Epithelial cell of prostate (primary cell): Measurements from ENCODE around the gene EFTUD2.
"Not testable (repeated sequence)": the region's sequence is repeated elsewhere in the genome, so short reads cannot be mapped to it uniquely, and the experiment has no call there.

Experiments
- DNase-seq: peaks from one replicate; pipeline ENCODE4 v3.0.0-alpha.2; 2011; ENCODE audit warnings: low read depth, low spot score
- H3K27ac ChIP-seq: fragments of 450-650 bp; 2 replicates; pipeline ENCODE4 v1.5.1; 2017; ENCODE audit warnings: mild to moderate bottlenecking

EFTUD2 gene

GRCh38 chr17:44899074-44899782, at the start of gene EFTUD2:
Gene EFTUD2 (minus strand): TSS chr17:44899445. CDS start chr17:44894521, 4,924 bp downstream.
- H3K27ac ChIP-seq, result peak within 1 kb of the TSS; percentile 83
- DNase-seq, result peak; percentile 48

DNA sequence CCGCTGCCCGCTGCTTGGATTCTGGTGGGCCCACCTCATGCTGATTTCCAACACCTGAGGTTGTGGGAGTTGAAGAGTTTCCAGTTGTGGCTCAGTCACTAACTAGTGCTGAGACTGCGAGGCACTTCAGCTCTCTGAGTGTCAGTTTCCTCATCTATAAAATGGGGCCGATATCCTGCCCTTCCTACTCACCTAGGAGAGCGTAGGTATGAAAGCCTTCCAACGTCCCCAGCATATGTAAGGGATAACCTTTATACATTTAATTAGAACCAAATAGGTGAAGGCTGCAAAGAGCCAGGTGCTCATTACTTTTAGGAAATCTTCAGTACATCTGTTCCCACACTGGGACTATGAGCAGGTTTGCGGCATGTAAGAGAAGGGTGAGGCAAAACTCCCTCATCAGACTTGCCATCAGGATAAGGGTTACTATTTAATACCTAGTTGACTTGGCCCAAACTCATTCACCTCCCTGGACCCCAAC, 49.1 kb upstream of the EFTUD2 start:
- DNase-seq, result no peak
- no peak overlapping the region for H3K27ac ChIP-seq

- peak within 1 kb of the TSS; percentile 23 for H3K27ac ChIP-seq
- DNase-seq, result peak; percentile 79
Observed at GRCh38 chr17:44947461-44948314, 48.4 kb upstream of the EFTUD2 start, which contains the start of gene KIF18B. Gene KIF18B (minus strand): TSS chr17:44947773. CDS start chr17:44936344, 11,429 bp downstream.

DNA sequence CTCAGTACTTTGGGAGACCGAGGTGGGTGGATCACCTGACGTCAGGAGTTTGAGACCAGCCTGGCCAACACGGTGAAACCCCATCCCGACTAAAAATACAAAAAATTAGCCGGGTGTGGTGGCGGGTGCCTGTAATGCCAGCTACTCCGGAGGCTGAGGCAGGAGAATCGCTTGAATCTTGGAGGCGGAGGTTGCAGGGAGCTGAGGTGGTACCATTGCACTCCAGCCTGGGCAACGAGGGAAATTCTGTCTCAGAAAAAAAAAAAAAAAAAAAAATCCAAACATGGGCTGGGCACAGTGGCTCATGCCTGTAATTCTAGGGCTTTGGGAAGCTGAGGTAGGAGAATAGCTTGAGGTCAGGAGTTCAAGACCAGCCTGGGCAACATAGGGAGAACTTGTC, 46.4 kb upstream of the EFTUD2 start:
- DNase-seq, result not testable (repeated sequence)

GRCh38 chr17:44942456-44942855, 43.2 kb upstream of the EFTUD2 start:
- DNase-seq, result no peak
- H3K27ac ChIP-seq, result peak overlapping the region; percentile 23

More for the DNA sequence above, 46.4 kb upstream of the EFTUD2 start:
- H3K27ac ChIP-seq, result not testable (repeated sequence)

DNA sequence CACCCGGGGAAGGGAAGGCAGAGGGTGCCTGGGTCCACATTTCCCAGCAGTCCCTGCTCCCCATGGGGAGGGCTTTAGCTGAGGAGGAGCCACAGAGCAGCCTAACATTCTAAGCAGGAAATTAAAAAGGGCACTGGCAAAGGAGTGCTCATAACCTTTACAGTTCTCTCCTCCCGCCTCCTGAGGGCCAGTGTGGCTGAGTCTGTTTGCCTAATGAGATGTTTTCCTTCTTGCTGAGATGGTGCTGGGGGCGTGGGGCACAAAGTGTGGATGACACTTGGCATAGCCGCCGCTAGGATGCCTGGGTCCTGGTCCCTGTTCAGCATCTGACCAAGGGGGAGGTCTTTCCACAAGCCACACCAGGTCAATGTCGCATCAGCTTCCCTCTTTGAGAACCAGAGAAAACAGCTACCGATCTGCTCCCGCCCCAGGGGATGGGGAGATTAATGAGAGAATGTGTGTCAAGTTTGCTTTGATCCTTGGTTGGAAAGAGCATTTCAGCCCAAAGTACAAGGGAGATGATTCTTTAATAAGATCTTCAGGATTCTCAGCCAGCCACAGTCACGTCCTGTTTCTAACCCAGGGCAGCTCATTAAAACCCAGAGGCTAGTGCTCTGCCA, 42.6 kb upstream of the EFTUD2 start:
- H3K27ac ChIP-seq, result peak overlapping the region; percentile 23
- DNase-seq, result no peak

GRCh38 chr17:44940768-44941167, 41.5 kb upstream of the EFTUD2 start:
- no peak for DNase-seq
- peak overlapping the region; percentile 23 for H3K27ac ChIP-seq

- no peak for DNase-seq
- peak overlapping the region; percentile 23 for H3K27ac ChIP-seq
Observed at GRCh38 chr17:44940317-44940716, 41.1 kb upstream of the EFTUD2 start.

DNA sequence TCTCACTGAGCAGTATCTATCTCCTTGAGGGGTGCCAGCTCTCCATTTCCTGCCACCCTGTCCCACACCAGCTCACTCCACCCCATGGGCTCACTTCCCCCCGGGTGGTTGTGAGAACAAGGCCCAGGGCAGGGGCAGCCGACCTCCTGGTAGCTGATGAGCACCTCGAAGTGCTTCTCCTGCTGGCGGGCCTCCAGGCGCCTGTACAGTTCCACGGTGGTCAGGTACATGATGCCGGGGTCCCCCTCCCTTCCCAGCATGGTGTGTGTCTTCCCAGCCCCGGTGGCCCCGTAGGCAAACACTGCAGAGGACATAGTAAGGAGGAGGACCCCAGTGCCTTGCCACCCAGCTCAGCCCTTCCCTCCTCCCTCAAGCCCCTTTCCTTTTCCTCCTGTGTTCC, 35.9 kb upstream of the EFTUD2 start:
- H3K27ac ChIP-seq, result no peak overlapping the region
- no peak for DNase-seq

GRCh38 chr17:44934745-44935105, 35.5 kb upstream of the EFTUD2 start:
- DNase-seq, result no peak
- H3K27ac ChIP-seq, result no peak overlapping the region

DNA sequence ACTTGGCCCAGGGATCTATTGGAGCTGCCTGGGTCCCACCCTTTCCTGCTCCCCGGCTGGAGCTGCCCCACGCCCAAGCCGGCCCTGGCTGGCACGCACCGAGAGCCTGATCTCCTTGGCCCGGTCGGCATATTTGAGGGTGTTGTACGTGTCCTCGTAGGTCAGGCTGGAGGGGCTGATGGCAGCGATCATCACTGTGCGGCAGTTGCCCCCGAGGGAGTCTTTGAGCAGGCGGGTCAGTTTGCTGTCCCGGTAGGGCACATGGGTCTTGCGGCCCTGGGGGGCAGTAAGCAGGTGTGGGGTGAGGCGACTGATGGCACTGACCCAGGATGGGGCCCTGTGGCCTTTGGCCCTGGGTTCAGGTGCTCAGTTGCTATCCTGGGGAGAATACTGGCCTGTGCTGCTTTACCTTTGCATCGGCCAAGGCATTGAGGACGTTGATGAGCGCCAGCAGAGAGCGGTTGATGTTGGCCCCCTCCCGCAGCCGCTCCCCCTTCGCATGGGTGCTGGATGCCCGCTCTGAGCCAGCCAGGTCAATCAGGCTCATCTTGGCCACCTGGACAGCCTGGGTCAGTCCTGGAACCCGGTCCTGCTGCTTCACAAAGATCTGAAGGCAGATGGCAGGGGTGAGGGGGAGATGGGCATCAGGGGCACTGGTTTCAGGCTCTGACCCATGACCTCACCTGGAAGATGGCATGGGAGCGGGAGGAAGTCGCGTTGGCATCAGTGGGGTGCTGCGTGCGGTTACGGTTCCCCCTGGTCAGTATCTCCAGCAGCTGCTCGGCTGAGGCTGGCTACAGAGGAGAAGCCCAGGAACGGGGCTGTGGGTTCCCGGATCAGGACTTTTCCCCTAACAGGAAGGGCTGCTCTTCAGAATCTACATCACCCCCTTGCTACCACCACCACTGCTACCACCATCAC, 34.8 kb upstream of the EFTUD2 start:
- DNase-seq, result no peak

GRCh38 chr17:44932787-44933097, 33.5 kb upstream of the EFTUD2 start:
- H3K27ac ChIP-seq, result no peak overlapping the region
- no peak for DNase-seq

More for the DNA sequence above, 34.8 kb upstream of the EFTUD2 start:
- no peak overlapping the region for H3K27ac ChIP-seq

- no peak for DNase-seq
- H3K27ac ChIP-seq, result no peak overlapping the region
Observed at GRCh38 chr17:44932096-44932786, 33.0 kb upstream of the EFTUD2 start.

DNA sequence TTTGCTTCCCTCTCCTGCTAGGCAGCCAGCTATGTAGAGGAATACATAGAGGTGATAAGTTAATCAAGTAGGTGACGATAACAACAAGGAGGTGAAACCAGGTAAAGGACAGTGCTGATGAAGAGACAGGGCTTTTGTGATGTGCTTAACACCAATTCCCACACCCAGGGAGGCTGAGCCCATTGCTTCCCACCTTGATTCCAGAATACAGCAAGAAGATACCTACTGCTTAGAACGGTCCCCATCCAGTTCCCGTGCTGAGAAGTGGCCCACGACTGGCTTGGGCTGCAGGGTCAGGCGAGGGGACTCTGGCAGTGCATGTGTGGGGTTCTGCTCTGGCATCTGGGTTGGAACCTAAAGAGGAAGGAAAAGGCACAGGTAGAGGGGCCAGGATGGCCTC, 32.1 kb upstream of the EFTUD2 start:
- no peak overlapping the region for H3K27ac ChIP-seq
- no peak for DNase-seq

- DNase-seq, result no peak
- H3K27ac ChIP-seq, result no peak overlapping the region
Observed at GRCh38 chr17:44930667-44931066, 31.4 kb upstream of the EFTUD2 start.

- no peak overlapping the region for H3K27ac ChIP-seq
- no peak for DNase-seq
Observed at GRCh38 chr17:44928950-44929720, 29.9 kb upstream of the EFTUD2 start.

DNA sequence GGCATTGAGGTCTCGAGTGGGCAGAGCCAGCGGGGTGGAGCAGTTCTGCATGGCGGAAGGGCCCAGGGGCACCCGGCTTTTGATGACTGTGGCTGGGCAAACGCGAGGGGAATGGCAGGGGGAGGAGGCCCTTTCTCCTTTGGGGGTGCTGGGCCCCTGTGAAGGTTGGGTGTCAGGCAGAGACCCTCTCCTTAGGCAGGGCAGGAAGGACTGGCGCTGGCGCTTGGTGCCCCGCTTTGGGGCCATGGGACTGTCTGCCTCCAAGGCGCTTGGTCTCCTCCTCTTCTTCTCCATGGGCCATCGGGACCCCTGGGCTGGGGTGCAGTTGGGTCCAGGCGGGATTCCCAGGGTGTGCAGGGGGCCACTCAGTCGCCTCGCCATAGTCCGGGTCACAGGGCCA, 28.9 kb upstream of the EFTUD2 start:
- DNase-seq, result no peak
- H3K27ac ChIP-seq, result no peak overlapping the region

DNA sequence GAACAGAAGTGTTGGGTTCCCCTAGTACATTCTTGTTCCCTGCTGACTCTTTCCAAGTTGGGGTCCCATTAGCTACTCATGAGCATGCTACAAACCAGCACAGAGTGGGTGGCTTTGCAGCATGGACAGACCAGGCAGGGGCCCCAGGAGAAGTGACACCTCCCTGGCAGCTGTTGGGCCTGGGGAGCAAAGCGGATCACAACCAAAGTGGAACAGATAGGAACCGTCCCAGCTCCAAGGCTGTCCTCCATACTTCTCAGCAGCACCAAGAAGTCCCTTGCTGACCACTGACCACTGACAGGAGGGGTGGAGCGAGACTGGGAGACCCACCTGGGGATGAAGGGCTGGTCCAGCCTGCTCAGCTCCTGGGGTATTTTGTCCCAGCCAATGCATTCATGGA, 28.5 kb upstream of the EFTUD2 start:
- no peak overlapping the region for H3K27ac ChIP-seq
- DNase-seq, result no peak
